Measurements from ENCODE around the gene CTSD. TPM values are rescaled to one million over a fixed set of nuclear protein-coding genes. Genes with fewer than 3 reads are reported as not detected.

CTSD gene
- total RNA-seq, 1 donor from 2014 or later, result 92.1 TPM

DNA sequence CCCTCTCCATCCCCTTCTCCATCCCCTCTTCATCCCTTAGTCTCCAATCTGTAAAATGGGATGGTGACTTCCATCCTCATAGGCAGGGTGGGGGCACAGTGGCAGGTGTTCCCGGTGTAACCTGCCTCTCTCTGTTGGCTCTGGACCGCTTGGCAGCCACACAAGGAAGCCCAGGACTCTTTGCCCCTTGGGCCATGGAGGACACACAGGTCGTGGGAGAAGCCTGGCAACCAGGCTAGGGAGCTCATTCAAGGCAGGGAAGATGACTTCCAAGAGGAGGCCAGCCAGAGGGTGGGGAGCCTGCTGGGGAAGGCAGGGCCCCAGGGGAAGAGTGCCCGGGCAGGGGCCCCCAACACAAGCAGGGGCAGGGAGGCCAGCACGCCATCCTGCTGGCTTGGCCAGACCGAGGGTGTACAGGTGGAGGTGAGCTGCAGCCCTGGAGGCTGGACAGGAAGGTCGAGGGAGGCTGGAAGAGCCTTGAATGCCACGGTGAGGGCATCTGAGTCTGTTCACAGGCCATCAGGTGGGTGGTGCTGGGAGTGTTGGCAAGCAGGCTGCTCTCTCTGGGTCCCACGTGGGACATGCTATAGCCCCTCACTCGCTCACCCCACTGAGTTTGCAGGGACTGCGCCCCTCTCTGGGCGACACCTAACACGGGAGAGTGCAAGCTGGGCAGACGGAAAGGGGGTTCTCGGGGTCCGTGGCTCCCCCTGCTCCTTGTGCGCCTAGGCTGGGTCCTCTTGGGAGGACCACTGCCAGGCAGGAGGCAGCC is 15.5 kb upstream of the CTSD start:
- Mint-ChIP-seq H3K27me3 (ENCODE audit: insufficient read depth) (peaks cover 4% of the 10 kb centered on the region), H3K36me3 (ENCODE audit: low read depth) (no peaks in the 10 kb centered on the region), H3K4me3 (no peak overlapping the region), H3K4me1 (ENCODE audit: low read depth) (no peaks in the 10 kb centered on the region), H3K27ac (no peak overlapping the region), H3K9me3 (no peaks in the 10 kb centered on the region)
- intact Hi-C loops (cut with micrococcal nuclease), result no loop called here
- no peak for DNase-seq (ENCODE audit: low spot score)

DNA sequence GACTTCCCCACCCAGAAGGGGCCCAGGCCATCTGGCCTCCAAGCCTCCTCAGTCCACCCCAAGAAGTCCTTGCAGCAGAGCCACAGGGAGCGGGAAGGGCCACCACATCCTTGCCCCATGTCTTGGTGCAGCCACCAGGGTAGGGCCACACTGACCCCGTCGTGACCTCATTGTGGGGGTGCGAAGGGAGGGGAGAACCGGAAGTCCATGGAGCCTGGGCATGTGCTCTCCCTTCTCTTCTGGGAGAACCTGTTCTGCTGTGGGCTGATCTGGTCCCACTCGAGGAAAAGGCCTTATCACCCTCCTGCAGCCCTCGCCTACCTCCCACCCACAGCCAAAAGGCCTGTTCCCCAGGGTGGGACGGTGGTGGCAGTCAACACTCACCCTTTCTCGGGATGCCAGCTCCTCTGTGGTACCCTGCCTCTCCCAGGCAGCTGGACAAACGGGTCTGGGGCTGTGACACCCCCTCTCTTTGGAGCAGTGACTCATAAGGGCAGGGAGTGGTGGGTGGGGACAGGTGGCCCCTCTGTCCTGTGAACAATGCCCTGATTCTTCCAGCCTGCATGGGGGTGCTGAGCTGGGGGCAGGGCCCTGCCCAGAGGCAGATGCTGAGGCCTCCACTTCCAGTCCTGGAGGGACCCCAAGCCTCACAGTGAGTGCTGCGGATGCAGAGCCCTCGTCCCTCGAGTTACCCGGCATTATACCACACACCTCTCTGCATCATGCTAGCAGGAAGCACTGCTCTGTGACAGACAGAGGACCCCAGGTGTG is 14.6 kb upstream of the CTSD start:
- no peaks in the 10 kb centered on the region for H3K36me3 Mint-ChIP-seq (ENCODE audit: low read depth)
- H3K27ac Mint-ChIP-seq, result no peak overlapping the region
- H3K4me1 Mint-ChIP-seq (ENCODE audit: low read depth), result peaks cover 7% of the 10 kb centered on the region
- H3K9me3 Mint-ChIP-seq, result no peaks in the 10 kb centered on the region
- H3K4me3 Mint-ChIP-seq, result no peak overlapping the region
- intact Hi-C loops (cut with micrococcal nuclease), result no loop called here
- H3K27me3 Mint-ChIP-seq (ENCODE audit: insufficient read depth), result peaks cover 4% of the 10 kb centered on the region
- no peak for DNase-seq (ENCODE audit: low spot score)

DNA sequence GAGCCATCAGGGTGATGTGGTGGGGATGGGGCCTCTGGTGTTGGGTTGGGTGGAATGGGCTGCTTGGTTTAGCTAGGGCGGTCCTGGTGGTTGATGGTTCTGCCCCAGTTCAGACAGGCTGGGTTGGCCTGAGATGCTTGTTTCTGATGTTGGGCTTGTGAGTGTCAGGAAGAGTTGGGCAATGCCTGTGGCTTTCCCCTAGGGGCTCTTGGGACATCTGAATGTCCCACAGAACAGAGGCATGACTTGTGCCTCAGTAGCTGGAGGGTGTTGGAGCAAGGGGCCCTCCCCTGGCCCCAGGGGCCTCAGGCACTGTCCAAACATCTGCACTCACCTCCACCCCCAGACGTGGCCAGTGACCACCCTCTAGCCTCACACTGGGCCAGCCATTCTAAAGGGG is 14.0 kb upstream of the CTSD start:
- H3K4me3 Mint-ChIP-seq, result no peak overlapping the region
- no peaks in the 10 kb centered on the region for H3K36me3 Mint-ChIP-seq (ENCODE audit: low read depth)
- no peaks in the 10 kb centered on the region for H3K9me3 Mint-ChIP-seq
- DNase-seq (ENCODE audit: low spot score), result no peak
- intact Hi-C loops (cut with micrococcal nuclease), result no loop called here
- H3K27me3 Mint-ChIP-seq (ENCODE audit: insufficient read depth), result peaks cover 4% of the 10 kb centered on the region
- H3K4me1 Mint-ChIP-seq (ENCODE audit: low read depth), result peaks cover 11% of the 10 kb centered on the region
- H3K27ac Mint-ChIP-seq, result no peak overlapping the region

DNA sequence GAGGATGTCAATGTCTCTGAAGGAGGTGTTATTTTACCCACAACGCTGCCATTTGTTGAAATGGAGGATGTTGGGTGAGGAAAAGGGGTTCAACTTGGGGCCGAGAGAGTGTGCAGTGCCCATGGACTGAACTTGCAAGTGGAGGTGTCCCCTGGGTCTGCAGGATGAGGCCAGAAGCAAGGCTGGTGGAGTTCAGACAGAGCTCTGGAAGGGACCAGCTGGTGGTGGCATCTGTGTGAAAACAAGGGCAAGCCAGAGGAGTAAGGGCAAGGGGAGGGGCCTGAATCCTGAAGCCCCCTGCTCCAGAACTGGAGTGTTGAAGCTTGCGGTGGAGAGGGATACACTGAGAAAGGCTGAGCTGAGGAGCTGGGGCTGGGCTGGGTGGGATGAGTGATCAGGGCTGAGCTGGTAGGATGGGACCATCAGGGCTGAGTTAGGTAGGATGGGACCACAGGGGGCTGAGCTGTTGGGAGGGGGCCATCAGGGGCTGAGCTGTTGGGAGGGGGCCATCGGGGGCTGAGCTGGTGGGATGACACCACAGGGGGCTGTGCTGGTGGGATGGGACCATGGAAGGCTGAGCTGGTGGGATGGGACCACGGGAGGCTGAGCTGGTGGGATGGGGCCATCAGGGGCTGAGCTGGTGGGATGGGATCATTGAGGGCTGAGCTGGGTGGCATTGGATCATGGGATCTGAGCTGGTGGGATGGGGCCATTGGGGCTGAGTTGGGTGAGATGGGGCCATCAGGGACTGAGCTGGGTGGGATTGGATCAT is 13.4 kb upstream of the CTSD start:
- H3K27ac Mint-ChIP-seq, result no peak overlapping the region
- no peak for DNase-seq (ENCODE audit: low spot score)
- no peaks in the 10 kb centered on the region for H3K36me3 Mint-ChIP-seq (ENCODE audit: low read depth)
- no peaks in the 10 kb centered on the region for H3K9me3 Mint-ChIP-seq
- H3K27me3 Mint-ChIP-seq (ENCODE audit: insufficient read depth), result peaks cover 4% of the 10 kb centered on the region
- intact Hi-C loops (cut with micrococcal nuclease), result no loop called here
- H3K4me3 Mint-ChIP-seq, result no peak overlapping the region
- peaks cover 17% of the 10 kb centered on the region for H3K4me1 Mint-ChIP-seq (ENCODE audit: low read depth)

DNA sequence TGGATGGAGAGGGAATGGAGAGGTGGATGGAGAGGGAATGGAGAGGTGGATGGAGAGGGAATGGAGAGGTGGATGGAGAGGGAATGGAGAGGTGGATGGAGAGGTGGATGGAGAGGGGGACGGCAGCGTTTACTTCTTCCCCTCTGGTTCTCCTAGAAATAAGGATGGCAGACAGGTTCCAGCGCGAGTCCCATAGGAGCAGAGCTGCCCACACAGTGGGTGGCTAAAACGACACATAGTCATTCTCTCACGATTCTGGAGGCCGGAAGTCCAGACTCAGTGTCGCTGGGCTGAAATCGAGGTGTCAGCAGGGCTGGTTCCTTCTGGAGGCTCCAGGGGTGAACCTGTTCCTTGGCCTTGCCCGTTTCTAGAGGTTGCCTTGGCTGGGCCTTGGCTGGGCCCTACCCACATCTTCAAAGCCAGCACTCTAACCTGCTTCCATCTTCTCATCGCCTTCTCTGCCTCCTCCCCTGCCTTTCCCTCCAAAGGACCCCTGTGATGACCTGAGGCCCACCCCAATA is 12.7 kb upstream of the CTSD start:
- Mint-ChIP-seq H3K36me3 (ENCODE audit: low read depth) (no peaks in the 10 kb centered on the region), H3K4me3 (no peak overlapping the region), H3K27me3 (ENCODE audit: insufficient read depth) (peaks cover 4% of the 10 kb centered on the region), H3K27ac (no peak overlapping the region), H3K4me1 (ENCODE audit: low read depth) (peaks cover 21% of the 10 kb centered on the region), H3K9me3 (no peaks in the 10 kb centered on the region)
- no peak for DNase-seq (ENCODE audit: low spot score)
- intact Hi-C loops (cut with micrococcal nuclease), result no loop called here

DNA sequence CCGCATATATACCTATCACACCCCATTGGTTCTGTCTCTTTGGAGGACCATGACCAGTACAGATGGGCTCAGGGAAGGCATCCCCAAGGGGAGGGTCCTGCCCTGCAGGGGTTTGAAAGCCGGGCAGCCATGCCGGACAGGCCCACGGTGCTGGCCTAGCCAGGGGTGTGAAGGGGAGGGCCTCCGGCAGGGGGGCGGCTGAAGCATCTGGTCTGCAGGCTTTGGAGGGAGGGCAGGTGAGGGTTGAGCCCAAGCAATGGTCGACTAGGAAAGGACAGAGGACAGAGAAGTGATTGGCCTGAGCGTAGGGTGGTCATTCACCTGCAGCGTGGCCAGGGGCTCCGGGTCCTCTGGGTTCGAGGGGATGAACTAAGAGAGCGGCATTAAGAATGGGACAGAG is 11.2 kb upstream of the CTSD start:
- no peak overlapping the region for H3K4me3 Mint-ChIP-seq
- intact Hi-C loops (cut with micrococcal nuclease), result loop anchor here (5.0 kb wide), 1 partner anchor 73 kb away; no protein-coding TSS in a partner anchor
- no peaks in the 10 kb centered on the region for H3K36me3 Mint-ChIP-seq (ENCODE audit: low read depth)
- H3K4me1 Mint-ChIP-seq (ENCODE audit: low read depth), result peaks cover 27% of the 10 kb centered on the region
- H3K9me3 Mint-ChIP-seq, result no peaks in the 10 kb centered on the region
- no peak for DNase-seq (ENCODE audit: low spot score)
- H3K27ac Mint-ChIP-seq, result no peak overlapping the region
- peaks cover 4% of the 10 kb centered on the region for H3K27me3 Mint-ChIP-seq (ENCODE audit: insufficient read depth)

DNA sequence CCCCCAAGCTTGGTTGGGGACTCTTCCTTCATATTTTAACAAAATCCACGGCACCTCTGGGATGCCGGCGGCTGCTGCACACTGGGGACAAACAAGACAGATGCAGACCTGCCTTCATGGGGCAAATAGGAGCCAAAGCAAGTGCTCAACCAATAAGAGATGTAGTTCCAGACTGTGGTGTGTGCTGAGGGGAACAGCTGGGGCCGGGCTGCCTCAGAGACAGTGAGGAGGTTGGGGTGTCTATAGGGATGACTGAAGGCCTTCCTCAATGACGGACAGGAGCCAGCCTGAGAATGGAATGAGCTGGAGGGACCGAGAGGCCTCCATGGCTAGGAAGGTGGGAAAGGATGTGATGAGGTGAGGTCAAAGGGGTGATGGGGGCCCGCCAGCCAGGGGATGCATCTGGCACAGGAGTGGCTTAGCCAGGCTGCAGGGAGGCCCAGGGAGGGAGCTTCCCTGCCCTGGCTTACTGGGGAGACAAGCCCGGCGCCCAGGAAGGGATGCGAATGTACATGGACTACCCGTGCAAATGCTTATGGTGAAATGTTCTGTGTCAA is 10.3 kb upstream of the CTSD start:
- Mint-ChIP-seq H3K27ac (peak overlapping the region; percentile 26), H3K4me3 (no peak overlapping the region), H3K27me3 (ENCODE audit: insufficient read depth) (peaks cover 4% of the 10 kb centered on the region), H3K9me3 (no peaks in the 10 kb centered on the region), H3K4me1 (ENCODE audit: low read depth) (peaks cover 27% of the 10 kb centered on the region), H3K36me3 (ENCODE audit: low read depth) (no peaks in the 10 kb centered on the region)
- intact Hi-C loops (cut with micrococcal nuclease), result loop anchor here (5.0 kb wide), 1 partner anchor 72 kb away; no protein-coding TSS in a partner anchor
- no peak for DNase-seq (ENCODE audit: low spot score)

DNA sequence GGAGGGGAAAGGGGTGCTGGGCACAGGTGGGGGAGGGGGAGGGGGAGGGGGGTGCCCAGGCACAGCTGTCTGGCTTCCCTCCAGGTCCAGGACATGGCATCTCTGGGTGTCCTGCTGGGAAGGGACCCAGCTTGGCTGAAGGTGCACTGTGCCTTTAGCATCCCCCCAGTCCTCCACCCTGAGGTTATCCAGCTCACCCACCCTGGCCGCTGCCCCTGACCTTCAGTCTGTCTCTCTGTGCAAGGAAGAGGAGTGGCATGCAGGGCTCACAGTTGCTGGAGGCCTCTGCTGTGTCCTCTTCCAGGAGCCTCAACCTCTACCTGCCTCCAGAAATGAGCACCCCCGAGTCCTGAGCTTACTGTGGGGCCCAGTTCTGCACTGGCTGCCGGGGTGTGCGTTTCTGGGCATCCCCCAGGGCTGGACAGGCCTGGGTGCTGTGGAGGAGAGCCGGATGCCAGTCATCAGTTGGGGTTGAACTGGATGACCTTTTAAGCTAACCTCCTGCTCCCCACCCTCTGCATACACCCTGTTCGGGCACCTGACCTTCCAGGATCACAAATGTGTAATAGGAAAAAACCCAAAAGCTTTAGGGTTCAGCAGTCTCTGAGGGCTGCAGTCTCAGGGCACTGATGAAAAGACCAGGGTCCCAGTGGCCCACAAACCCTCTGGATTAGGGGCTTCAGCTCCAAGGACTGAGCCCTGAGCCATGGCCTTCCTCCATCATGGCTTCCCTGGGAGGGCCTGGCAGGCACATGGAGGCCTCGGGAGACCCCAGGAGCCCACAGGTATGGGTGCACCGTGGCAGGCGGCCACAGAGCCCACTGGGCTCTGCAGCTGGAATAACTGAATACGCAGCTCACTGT is 9.6 kb upstream of the CTSD start:
- Mint-ChIP-seq H3K36me3 (ENCODE audit: low read depth) (no peaks in the 10 kb centered on the region), H3K9me3 (no peaks in the 10 kb centered on the region), H3K4me1 (ENCODE audit: low read depth) (peaks cover 27% of the 10 kb centered on the region), H3K4me3 (peak overlapping the region; percentile 15), H3K27ac (no peak overlapping the region), H3K27me3 (ENCODE audit: insufficient read depth) (peaks cover 4% of the 10 kb centered on the region)
- no peak for DNase-seq (ENCODE audit: low spot score)
- intact Hi-C loops (cut with micrococcal nuclease), result loop anchor here (5.0 kb wide), 1 partner anchor 71 kb away; no protein-coding TSS in a partner anchor

DNA sequence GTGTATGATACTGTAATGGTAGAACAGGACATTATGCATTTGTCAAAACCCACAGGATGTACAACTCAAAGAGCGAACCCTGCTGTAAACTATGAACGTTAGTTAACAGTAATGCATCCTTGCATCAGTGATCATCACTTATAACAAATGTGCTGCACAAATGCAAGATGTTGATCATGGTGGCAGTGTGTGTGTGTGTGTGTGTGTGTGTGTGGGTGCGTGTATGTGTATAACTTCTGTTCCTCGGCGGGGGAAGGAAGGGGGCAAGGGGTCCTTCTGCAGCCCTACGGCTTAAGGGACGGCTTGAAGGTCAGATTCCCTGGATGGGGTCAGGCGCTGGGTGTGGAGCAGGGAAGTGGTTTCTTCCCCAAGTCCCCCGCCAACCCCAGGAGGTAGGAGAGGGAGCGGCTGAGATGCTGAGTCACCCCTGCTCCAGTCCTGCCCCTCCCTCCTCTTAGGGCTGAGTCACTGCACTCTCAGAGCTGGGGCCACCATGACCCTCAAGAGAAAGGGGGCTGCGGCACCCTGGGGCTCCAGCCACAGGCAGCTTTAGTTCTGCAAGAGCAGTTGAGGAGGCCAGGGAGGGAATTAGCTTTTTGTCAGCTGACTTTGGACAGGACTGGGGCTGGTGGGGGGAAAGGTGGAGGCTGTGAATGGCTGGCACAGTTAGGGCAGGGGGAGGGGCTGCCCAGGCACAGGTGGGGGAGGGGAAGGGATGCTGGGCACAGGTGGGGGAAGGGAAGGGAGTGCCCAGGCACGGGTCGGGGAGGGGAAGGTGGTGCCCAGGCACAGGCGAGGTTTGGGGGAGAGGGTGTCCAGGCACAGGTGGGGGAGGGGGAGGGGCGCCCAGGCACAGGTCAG is 8.8 kb upstream of the CTSD start:
- no peaks in the 10 kb centered on the region for H3K36me3 Mint-ChIP-seq (ENCODE audit: low read depth)
- intact Hi-C loops (cut with micrococcal nuclease), result loop anchor here (1.0 to 5.0 kb wide), 2 partner anchors 8 to 70 kb away; no protein-coding TSS in a partner anchor
- H3K27me3 Mint-ChIP-seq (ENCODE audit: insufficient read depth), result peaks cover 4% of the 10 kb centered on the region
- peaks cover 27% of the 10 kb centered on the region for H3K4me1 Mint-ChIP-seq (ENCODE audit: low read depth)
- H3K27ac Mint-ChIP-seq, result peak overlapping the region; percentile 85
- peak; percentile 51 for DNase-seq (ENCODE audit: low spot score)
- H3K4me3 Mint-ChIP-seq, result peak overlapping the region; percentile 71
- H3K9me3 Mint-ChIP-seq, result no peaks in the 10 kb centered on the region

DNA sequence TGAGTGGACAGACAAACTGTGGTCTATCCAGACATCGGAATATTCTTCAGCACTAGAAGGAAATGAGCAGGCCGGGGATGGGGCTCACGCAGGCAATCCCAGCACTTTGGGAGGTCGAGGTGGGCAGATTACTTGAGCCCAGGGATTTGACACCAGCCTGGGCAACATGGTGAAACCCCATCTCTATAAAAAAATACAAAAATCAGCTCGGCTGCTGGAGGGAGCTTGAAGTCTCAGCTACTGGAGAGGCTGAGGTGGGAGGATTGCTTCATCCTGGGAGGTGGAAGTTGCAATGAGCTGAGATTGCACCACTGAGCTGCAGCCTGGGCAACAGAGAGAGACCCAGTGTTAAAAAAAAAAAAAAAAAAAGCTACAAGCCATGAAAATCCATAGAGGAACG is 8.0 kb upstream of the CTSD start:
- Mint-ChIP-seq H3K27me3 (ENCODE audit: insufficient read depth) (peaks cover 4% of the 10 kb centered on the region), H3K9me3 (no peaks in the 10 kb centered on the region), H3K4me1 (ENCODE audit: low read depth) (peaks cover 27% of the 10 kb centered on the region), H3K27ac (no peak overlapping the region), H3K36me3 (ENCODE audit: low read depth) (no peaks in the 10 kb centered on the region), H3K4me3 (no peak overlapping the region)
- no peak for DNase-seq (ENCODE audit: low spot score)
- intact Hi-C loops (cut with micrococcal nuclease), result loop anchor here (1.0 to 5.0 kb wide), 2 partner anchors 7 to 69 kb away; no protein-coding TSS in a partner anchor

DNA sequence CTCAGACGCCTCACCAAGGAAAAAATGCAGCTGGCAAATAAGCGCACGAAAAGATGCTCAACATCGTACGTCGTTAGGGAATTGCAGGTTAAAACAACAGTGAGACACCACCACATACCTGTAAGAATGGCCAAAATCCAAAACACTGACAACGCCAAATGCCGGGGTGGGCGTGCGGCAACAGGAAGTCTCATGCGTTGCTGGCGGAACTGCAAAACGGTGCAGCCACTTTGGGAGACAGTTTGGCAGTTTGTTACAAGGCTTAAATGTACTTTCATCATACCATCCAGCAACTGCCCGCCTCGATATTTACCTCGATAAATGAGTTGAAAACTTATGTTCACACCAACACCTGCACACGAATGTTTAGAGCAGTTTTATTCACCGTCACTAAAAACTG is 7.5 kb upstream of the CTSD start:
- intact Hi-C loops (cut with micrococcal nuclease), result loop anchor here (5.0 kb wide), 1 partner anchor 69 kb away; no protein-coding TSS in a partner anchor
- Mint-ChIP-seq H3K9me3 (no peaks in the 10 kb centered on the region), H3K27ac (no peak overlapping the region), H3K27me3 (ENCODE audit: insufficient read depth) (peaks cover 4% of the 10 kb centered on the region), H3K4me3 (no peak overlapping the region), H3K36me3 (ENCODE audit: low read depth) (no peaks in the 10 kb centered on the region), H3K4me1 (ENCODE audit: low read depth) (peaks cover 27% of the 10 kb centered on the region)
- DNase-seq (ENCODE audit: low spot score), result no peak
